ENCODE measurements around the gene MYH9.

- no peak for TF ChIP-seq CTCF (conservative IDR thresholded peaks at IDR 0.05; ENCODE audit: low read depth, low read length)
- no peak for TF ChIP-seq EZH2 (IDR thresholded peaks at IDR 0.05; ENCODE audit: borderline replicate concordance, low read depth, low read length, poor library complexity, severe bottlenecking)
These were observed 34.7 kb upstream of the MYH9 start for GRCh38 chr22:36422287-36423014.

Data from A673 (cell line).